Measurements from ENCODE around the gene SOCS3. TPM values are rescaled to one million over a fixed set of nuclear protein-coding genes. Genes with fewer than 3 reads are reported as not detected.

The SOCS3 gene
- total RNA-seq, 1 donor from 2014 or later: 5.4 TPM

- DNase-seq (ENCODE audit: low spot score, unreplicated experiment): no peak
- no peak for TF ChIP-seq CTCF (IDR thresholded peaks at IDR 0.05; ENCODE audit: unreplicated experiment)
- Mint-ChIP-seq H3K27me3 (peaks cover 4% of the 10 kb centered on the region), H3K4me3 (ENCODE audit: low read depth) (no peak overlapping the region), H3K27ac (peak overlapping the region; percentile 95), H3K9me3 (ENCODE audit: low read depth) (no peaks in the 10 kb centered on the region), H3K36me3 (ENCODE audit: insufficient read depth) (no peaks in the 10 kb centered on the region), H3K4me1 (ENCODE audit: low read depth) (peaks cover 26% of the 10 kb centered on the region)
These were observed 42.0 kb downstream of the SOCS3 start for GRCh38 chr17:78317794-78318400.

- no peak for TF ChIP-seq CTCF (IDR thresholded peaks at IDR 0.05; ENCODE audit: unreplicated experiment)
- no peaks in the 10 kb centered on the region for H3K36me3 Mint-ChIP-seq (ENCODE audit: insufficient read depth)
- H3K27ac Mint-ChIP-seq: peak overlapping the region; percentile 95
- peaks cover 26% of the 10 kb centered on the region for H3K4me1 Mint-ChIP-seq (ENCODE audit: low read depth)
- no peaks in the 10 kb centered on the region for H3K9me3 Mint-ChIP-seq (ENCODE audit: low read depth)
- no peak for DNase-seq (ENCODE audit: low spot score, unreplicated experiment)
- H3K27me3 Mint-ChIP-seq: peaks cover 12% of the 10 kb centered on the region
- H3K4me3 Mint-ChIP-seq (ENCODE audit: low read depth): peak overlapping the region; percentile 12
These were observed 42.7 kb downstream of the SOCS3 start for GRCh38 chr17:78316867-78317789.

- Mint-ChIP-seq H3K9me3 (ENCODE audit: low read depth) (no peaks in the 10 kb centered on the region), H3K4me3 (ENCODE audit: low read depth) (peak overlapping the region; percentile 21), H3K27me3 (peaks cover 20% of the 10 kb centered on the region), H3K27ac (peak overlapping the region; percentile 95), H3K4me1 (ENCODE audit: low read depth) (peaks cover 26% of the 10 kb centered on the region), H3K36me3 (ENCODE audit: insufficient read depth) (no peaks in the 10 kb centered on the region)
- TF ChIP-seq CTCF (IDR thresholded peaks at IDR 0.05; ENCODE audit: unreplicated experiment): no peak
- no peak for DNase-seq (ENCODE audit: low spot score, unreplicated experiment)
These were observed 43.6 kb downstream of the SOCS3 start for GRCh38 chr17:78316115-78316866.

GRCh38 chr17:78315355-78316114 is 44.3 kb downstream of the SOCS3 start:
- Mint-ChIP-seq H3K27ac (peak overlapping the region; percentile 82), H3K36me3 (ENCODE audit: insufficient read depth) (no peaks in the 10 kb centered on the region), H3K9me3 (ENCODE audit: low read depth) (no peaks in the 10 kb centered on the region), H3K4me1 (ENCODE audit: low read depth) (peaks cover 26% of the 10 kb centered on the region), H3K4me3 (ENCODE audit: low read depth) (peak overlapping the region; percentile 20), H3K27me3 (peaks cover 22% of the 10 kb centered on the region)
- no peak for DNase-seq (ENCODE audit: low spot score, unreplicated experiment)
- TF ChIP-seq CTCF (IDR thresholded peaks at IDR 0.05; ENCODE audit: unreplicated experiment): no peak
